DMS79 (cell line): ENCODE data around the gene CSRP2.
A peak's percentile ranks its signal among the peaks of the same experiment; 100 is the strongest.

ENCODE experiments used
- DNase-seq: peaks from one replicate; lab custom pipeline; 2025; lab: John Stamatoyannopoulos, UW

Gene CSRP2

DNA sequence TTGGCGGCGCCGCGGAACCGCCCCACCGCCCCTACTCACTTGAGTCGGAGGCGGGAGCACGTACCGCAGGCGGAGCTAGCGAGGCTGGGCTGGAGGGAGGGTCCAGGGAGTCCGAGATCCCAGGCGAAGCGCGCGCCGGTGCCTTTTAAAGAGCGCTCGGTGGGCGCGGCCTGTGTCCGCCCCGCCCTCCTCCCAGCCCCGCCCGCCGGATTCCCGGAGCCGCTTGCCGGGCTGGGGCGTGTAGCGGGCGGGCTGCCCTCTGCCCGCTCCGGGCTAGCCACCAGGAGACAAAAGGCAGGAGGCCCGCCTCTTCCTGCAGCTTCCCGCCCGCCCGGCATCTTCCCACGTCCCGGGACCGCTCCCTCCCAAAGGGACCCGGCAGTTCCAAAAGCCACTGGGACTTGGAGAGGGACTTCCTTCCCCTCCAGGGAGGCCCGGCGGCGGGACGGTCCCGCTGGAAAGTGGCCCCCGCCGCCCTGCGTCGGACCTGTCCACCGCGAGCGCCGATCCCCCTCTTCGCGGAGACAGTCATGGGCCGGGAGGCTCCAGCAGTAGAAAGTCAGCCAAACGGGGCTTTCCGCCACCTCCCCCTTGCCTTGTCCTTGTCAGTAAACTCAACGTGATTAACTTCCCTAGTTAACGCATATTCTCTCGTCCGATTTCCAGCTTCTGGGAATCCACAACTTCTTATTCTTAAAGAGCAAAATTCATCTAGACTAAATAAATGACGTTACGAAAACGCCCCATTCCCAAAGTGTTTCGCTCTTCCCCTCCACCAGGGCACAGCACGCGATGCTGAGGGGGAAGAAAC lies at the start of gene CSRP2:
CSRP2 (minus strand) TSS at position 121 of the 811 bp plus-strand sequence. CDS start 12,759 bp downstream, outside the sequence.
- peak; percentile 78 for DNase-seq

- DNase-seq: no peak
These were observed 48.5 kb upstream of the CSRP2 start for GRCh38 chr12:76927170-76927784.

GRCh38 chr12:76925135-76925534 lies 46.3 kb upstream of the CSRP2 start:
- DNase-seq: no peak

DNA sequence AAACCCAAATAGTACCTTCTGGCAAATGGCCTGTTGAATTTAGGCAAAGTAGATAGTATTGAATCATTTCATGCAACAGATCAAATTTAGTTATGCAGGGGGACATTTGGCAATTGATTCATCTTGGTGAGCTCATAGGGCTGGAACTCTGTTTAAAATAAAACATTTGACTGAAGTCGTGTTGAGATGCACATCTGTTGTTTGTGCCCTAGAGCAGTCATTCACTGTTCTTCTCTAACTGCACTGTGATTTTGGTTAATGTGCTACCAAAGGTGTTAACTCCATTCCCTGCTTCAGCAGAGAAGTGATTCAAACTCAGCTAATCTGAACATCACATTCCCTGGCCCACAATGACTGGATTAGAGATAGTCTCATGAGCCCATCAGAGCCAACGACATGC lies 44.0 kb upstream of the CSRP2 start:
- DNase-seq: no peak

- no peak for DNase-seq
These were observed 43.3 kb upstream of the CSRP2 start for GRCh38 chr12:76921891-76922664.

DNA sequence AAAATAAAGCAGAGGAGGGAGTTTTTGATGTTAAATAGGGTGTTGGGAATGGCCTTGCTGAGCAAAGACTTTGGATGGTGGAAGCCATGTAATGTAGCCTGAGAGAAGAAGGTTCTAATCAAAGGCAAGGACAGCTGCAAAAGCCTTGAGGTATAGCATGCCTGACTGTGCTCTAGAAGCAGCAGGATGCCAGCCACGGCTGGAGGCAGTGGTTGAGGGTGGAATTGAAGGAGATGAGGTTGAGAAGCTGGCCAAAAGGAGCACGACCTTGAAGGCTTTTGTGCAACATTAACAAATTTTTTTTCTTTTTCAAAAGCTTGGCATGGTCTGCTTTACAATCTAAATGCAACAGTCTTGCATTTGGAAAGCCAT lies 42.3 kb upstream of the CSRP2 start:
- DNase-seq: no peak

DNA sequence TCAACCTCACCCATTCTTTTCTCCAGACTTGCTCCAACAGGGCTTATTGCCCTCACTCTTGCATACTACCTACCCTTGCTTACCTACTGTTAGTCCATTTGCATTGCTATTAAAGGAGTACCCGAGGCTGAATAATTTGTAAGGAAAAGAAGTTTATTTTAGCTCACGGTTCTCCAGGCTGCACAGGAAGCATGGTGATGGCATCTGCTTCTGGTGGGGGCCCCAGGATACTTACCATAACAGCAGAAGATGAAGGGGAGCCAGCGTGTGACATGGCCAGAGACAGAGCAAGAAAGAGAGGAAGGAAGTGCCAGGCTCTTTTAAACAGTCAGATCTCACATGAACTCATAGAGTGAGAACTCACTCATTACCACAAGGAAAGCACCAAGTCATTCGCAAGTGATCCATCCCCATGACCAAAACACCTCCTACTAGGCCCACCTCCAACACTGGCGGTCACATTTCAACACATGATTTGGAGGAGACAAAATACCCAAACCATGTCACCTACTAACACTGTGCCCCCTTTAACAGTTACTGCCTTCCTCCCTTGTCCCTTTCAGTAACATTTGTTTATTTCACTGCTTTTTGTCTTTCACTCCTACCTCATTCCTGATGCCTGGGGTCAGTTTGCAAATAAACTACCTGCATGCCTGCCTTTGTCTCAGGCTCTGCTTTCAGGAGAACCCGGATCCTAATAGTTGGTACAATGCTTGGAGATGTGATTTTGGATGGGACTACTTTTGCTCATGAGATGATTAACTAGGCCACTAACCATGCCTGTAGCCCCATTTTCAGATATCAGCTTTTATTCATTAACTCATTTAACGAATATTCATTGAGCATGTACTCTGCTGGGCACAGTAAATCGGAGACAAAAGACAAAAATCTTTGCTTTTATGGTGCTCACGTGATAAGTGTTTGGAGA lies 41.6 kb upstream of the CSRP2 start:
- no peak for DNase-seq

DNA sequence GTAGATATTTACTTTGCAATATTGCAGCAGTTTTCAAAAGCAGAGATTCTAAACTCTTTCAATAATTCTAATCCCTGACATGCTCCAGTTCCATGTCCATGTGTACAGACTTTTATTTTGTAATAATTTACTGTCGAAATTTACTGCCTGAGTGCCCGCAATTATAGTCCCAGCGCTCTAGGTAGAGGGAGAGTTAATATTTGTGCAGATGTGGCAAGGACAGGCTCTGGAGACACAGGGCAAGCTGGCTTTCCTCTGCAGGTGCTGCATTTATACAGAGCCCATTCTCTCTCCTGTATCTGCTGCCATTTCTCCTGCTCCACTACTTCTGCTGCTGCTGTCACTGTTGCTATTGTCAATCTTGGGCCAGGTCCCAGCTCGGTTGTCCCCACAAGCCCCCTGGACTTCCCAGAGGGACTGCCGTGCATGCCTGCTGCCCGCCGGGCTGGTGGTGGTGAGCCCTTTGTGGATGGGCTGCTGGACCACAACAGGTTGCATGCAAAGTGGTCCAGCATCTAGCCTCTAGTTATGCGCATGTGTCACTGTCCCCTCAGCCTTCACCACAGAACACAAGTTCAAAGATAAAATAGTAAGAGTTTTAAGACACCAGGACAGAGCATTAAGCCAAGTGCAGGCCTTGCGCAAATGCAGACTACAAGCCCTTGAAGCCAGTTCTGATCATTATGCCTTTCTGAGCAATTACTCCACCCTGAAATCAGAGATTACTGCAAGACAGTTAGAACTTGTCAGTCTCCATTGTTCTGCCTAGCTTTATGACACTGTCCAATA lies 40.8 kb upstream of the CSRP2 start:
- no peak for DNase-seq

DNA sequence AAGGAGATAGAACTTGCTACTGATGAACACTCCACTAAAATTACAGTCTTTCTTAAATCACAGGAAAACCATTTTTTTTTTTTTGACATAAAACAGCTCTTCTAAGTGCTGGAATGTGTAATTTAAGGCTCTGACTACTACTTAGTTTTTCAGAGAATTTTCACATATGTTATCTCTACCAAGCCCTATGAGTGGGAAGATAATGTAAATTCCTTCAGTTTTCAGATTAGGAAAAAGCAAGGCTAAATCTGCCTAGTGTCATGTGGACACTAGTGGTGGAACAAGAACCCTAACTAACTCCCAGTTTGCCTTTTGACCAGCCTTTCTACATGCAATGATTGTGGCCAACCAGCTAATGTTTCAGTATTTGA lies 37.3 kb upstream of the CSRP2 start:
- no peak for DNase-seq

DNA sequence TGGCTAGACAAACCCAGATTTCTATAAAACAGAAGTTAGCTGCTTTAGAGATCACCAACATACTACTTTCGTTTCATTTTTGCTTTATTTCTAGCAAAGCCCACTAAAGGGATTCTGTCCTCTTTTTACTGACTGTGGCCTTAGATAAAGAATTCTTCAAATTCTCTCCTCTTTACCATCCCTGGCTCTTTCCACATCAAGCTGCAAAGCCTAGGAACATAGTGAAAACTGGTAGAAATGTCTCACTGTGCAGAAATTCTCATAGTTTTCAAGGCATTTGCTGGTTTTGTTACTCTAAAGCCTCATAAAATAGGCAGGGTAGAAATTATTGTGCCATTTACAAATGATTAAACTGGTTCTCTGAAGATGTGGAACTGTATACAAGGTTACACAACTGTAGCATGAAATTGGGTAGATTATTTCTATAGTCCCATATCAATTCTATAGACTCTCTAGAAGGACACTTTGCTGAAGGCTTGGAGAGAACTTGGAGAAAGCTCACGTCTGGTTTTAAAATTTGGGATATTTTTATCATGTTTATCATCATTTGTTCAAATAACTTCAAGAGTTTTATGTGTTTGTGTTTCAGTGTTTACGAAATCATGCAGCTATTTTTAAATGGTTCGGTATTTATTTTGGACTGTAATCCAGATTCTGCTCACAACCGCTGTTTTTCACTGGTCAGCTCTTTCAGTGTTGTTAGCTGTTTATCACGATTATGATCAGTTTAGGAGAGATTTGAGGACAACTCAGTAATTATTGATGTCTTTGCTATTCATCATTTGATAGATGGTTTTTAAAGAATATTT lies 36.7 kb upstream of the CSRP2 start:
- no peak for DNase-seq

DNA sequence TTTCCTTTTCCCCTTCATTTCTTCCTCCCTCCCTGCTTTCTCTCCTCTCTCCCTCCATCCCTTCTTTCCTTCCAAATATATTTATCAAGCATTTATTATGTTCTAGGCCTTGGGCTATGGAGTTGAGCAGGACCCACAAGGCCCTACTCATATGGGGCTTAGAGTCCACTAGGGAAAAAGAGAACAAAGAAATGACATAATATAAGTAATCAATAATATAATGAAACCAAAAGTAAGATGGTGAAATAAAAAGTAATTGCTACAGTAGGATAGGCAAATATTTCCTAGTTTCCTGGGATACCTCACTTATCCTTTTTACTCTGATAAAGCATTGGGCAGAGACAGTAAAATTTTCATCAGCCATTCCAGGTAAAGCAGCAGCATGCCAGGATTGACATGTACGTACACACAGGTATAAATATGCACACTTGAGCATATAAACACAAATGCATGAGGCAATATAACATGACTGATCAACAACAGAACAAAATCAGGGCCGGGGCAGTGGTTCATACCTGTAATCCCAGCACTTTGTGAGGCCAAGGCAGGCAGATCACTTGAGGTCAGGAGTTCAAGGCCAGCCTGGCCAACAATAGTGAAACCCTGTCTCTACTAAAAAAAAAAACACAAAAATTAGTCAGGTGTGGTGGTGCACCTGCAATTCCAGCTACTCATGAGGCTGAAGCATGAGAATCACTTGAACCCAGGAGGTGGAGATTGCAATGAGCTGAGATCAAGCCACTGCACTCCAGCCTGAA lies 35.5 kb upstream of the CSRP2 start:
- DNase-seq: no peak

GRCh38 chr12:76909290-76909689 lies 30.5 kb upstream of the CSRP2 start:
- no peak for DNase-seq

DNA sequence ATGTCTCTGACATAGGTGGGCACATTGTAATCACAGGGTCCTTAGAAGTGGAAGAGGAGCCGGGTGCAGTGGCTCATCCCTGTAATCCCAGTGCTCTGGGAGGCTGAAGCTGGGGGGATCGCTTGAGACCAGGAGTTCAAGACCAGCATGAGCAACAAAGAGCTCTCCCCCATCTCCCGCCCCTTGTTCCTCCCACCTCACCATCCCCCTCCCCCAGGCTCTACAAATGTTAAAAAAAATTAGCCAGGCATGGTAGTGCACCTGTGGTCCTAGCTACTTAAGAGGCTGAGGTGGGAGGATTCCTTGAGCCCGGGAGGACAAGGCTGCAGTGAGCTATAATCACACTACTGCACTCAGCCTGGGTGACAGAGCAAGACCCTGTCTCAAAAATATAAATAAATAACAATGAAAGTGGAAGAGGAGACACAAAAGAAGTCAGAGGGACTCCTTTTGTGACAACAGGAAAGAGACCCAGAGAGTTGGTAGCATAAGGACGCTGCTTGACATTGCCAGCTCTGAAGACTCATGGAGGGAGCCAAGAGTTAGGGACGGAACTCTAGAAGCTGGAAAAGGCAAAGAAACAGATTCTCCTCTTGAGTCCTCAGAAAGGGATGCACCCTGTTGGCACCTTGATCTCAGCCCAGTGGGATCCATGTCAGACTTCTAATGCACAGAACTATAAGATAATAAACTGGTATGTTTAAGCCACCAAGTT lies 29.6 kb upstream of the CSRP2 start:
- DNase-seq: no peak

DNA sequence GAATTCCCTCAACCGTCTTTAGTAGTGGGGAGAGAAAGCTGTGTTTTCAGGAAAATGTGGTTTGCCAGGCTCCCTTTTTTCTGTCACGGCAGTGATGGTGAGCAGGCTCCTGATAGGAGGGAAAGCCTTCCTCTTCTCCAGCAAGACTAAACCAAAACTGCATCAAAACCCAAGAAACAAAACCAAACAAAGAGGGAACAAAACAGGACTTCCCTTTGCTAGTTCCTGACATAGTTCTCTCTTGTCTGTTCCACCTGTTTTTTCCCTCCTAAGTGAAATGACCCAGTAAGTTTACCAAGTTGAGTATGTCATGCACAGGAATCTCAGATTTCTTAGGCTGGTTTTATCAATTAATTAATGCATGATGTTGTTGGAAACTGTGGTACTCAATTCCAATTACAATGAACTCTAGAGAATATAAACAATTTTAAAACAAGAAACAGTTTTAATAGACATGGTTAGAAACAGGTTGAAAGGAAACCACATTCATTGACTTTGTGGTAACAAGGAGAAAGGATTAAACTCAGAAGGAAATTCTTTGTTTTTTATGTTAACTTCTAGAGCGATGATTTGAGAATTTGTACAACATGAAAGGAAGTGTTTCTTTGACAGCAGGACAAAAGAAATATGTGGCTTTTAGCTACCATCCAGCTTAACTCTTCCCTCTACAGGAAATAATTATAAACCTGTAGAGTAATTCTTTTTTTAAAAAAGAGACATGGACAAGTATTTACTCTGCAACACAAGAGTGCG lies 23.0 kb upstream of the CSRP2 start:
- DNase-seq: no peak

- DNase-seq: no peak
These were observed 20.7 kb upstream of the CSRP2 start for GRCh38 chr12:76899522-76899921.

DNA sequence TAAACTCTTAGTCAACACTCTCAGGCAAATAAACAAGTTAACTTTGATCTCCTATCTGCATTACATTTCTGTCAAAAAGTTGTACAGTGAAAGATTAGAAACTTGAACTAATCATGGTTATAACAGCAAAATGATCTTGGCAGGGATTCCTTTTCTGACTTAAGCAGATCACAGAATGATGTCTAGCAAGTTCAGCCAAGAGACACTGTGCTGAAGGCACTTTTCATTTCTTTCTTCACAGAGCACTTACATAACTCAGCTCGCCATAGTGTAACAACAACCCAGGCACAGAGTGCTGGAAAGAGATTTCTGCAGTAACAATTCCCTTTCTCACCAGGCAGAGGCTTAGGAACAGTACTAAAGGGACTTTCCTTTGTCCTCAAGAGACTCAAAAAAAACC lies 19.6 kb upstream of the CSRP2 start:
- no peak for DNase-seq

DNA sequence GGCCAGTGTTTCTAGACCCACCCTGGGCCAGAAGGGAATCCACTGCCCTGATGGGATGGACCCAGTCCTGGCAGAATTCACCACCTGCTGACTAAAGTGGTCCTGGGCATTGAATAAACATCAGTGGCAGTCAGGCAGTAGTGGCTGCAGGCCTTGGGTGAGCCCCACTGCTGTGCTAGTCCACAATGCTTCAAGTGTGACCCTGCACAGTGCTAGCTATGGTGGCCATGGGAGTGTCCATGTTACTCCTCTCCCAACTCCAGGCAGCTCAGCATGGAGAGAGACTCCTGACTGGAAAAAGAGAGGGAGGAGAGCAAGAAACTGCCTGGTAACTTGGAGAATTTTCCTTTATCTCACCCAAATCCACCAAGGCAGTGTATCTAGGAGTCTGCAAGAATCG lies 17.5 kb upstream of the CSRP2 start:
- DNase-seq: no peak

DNA sequence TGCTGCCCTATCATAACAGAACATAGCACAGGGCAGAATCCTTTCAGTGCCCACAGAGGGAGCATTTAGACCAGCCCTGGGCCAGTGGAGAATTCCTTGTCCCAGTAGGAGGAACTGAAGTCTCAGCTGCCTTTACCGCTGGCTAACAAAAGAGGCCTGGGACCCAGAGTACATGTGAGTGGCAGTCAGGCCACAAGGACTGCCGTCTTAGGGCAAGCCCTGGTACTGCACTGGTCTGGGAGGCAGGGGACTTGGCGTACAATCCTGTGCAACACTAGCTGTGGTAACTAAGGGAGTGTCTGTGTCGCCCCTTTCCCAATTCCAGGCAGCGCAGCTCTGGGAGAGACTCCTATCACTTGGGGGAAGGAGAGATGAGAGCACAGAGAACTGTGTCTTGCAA lies 17.0 kb upstream of the CSRP2 start:
- DNase-seq: no peak
